IPS DF 6.9 (cell line): Measurements from ENCODE around the gene BIVM.

ENCODE experiments used
- DNase-seq: peaks from one replicate; pipeline ENCODE4 v3.0.0-alpha.2; 2013; ENCODE audit warnings: low read depth, low spot score
- H3K27ac ChIP-seq: one replicate; pipeline ENCODE4 v1.5.1; 2013; ENCODE audit warnings: low read length, control low read depth
- H3K27me3 ChIP-seq: 2 replicates; pipeline ENCODE4 v1.6.1; 2013; ENCODE audit warnings: mild to moderate bottlenecking, low read length; ENCODE audit not compliant: control insufficient read depth, insufficient read depth
- H3K36me3 ChIP-seq: 2 replicates; pipeline ENCODE4 v1.6.1; 2013; ENCODE audit warnings: low read length; ENCODE audit not compliant: control insufficient read depth, insufficient read depth
- H3K4me1 ChIP-seq: 2 replicates; pipeline ENCODE4 v1.6.1; 2013; ENCODE audit warnings: low read length; ENCODE audit not compliant: control insufficient read depth, insufficient read depth
- H3K4me3 ChIP-seq: 2 replicates; pipeline ENCODE4 v1.5.1; 2013; ENCODE audit warnings: mild to moderate bottlenecking, low read length
- H3K9me3 ChIP-seq: 2 replicates; pipeline ENCODE4 v1.6.1; 2013; ENCODE audit warnings: low read length, inconsistent platforms; ENCODE audit not compliant: control insufficient read depth, insufficient read depth
- WGBS: extraction: QIAGEN DNeasy Blood & Tissue Kit; methylation state at CpG from one replicate; pipeline ENCODE4 v1.1.7; 2013; ENCODE audit warnings: mixed read lengths, missing lambda C conversion rate; ENCODE audit not compliant: insufficient read length, insufficient coverage; 5-methylcytosine and 5-hydroxymethylcytosine counted together

The BIVM gene

DNA sequence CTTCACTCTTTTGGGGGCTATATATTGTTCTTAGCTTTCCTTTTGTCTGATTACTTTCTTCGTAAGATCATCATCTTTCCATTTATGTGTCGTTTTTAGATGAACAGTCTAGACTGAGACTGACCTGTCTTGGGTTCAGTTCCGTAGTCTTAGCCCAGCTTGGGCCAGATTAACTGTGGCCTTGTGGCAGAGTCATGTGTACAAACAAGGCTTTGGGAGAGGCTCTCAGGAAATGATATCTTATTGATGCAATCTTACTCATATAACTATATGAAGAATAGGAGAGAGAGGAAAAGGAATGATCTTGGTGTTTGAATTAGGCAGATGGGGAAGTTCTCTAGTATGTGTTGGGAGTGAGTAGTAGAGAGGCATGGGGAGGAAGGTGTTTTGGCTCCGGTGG is 40.1 kb downstream of the BIVM start:
- H3K27me3 ChIP-seq, result no peaks in the 10 kb centered on the region
- H3K4me1 ChIP-seq, result no peaks in the 10 kb centered on the region
- whole genome bisulfite sequencing, result no CpG with 5 or more reads among the region's 4 CpGs
- DNase-seq, result no peak
- H3K27ac ChIP-seq, result no peak overlapping the region
- no peaks in the 10 kb centered on the region for H3K36me3 ChIP-seq
- no peak overlapping the region for H3K4me3 ChIP-seq
- H3K9me3 ChIP-seq, result no peaks in the 10 kb centered on the region

DNA sequence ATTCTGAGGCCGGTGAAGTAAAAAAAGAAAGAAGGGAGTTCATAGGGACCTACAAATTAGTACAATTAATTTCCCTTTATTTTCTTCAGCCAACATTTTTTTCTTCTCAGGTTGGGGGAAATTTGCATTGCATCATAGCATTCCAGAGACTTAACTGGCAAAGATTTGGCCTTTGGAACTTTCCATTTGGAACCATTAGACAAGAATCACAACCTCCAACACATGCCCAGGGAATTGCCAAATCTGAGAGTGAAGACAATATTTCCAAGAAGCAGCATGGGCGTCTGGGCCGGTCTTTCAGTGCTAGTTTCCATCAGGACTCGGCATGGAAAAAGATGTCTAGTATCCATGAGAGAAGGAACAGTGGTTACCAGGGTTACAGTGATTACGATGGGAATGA is 40.5 kb downstream of the BIVM start:
- no peaks in the 10 kb centered on the region for H3K9me3 ChIP-seq
- no peak for DNase-seq
- H3K36me3 ChIP-seq, result no peaks in the 10 kb centered on the region
- no peak overlapping the region for H3K27ac ChIP-seq
- H3K4me3 ChIP-seq, result no peak overlapping the region
- H3K27me3 ChIP-seq, result no peaks in the 10 kb centered on the region
- WGBS, result no CpG with 5 or more reads among the region's 5 CpGs
- H3K4me1 ChIP-seq, result no peaks in the 10 kb centered on the region

DNA sequence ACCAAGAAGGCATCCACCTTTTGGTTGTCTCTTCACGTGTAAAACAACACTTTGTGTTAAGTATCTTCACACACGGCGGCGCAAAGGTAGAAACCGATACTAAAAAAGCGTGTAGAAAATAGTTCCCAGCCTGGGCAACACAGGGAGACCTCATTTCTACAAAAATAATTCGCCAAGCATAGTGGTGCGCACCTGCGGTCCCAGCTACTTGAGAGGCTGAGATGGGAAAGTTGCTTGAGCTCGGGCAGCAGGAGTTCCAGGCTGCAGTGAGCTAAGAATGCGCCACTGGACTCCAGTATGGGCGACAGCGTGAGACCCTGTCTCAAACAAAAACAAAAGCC is 46.3 kb downstream of the BIVM start:
- WGBS, result no CpG with 5 or more reads among the region's 13 CpGs
- no peaks in the 10 kb centered on the region for H3K27me3 ChIP-seq
- no peaks in the 10 kb centered on the region for H3K4me1 ChIP-seq
- H3K4me3 ChIP-seq, result peak overlapping the region; percentile 89; the same call in 1 of the 2 replicates
- no peak for DNase-seq
- no peaks in the 10 kb centered on the region for H3K9me3 ChIP-seq
- no peak overlapping the region for H3K27ac ChIP-seq
- H3K36me3 ChIP-seq, result no peaks in the 10 kb centered on the region

DNA sequence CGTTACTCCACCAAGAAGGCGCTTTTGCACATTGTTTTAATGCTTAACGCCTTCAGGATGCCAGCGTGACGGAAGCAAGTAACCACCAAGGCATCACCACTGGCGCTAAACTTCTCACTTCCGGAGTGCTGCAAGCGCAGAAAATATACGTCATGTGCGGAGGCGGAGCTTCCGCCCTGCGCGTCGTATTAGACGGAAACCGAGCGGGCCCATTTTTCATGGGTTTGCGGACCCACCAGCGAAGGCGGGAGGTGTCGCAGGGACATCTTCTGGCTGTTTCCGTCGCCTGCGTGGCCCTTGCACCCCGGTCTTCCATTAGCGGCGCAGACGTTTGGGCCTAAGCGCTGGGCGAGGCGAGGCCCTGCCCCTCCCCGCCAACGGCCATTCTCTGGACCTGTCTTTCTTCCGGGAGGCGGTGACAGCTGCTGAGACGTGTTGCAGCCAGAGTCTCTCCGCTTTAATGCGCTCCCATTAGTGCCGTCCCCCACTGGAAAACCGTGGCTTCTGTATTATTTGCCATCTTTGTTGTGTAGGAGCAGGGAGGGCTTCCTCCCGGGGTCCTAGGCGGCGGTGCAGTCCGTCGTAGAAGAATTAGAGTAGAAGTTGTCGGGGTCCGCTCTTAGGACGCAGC is 46.8 kb downstream of the BIVM start, which contains the start of gene ERCC5:
Gene ERCC5, plus strand, starts transcription at position 403 of the 631 bp plus-strand sequence. CDS start 235 bp downstream, outside the sequence.
- WGBS, result no CpG with 5 or more reads among the region's 49 CpGs
- no peaks in the 10 kb centered on the region for H3K36me3 ChIP-seq
- DNase-seq, result peak; percentile 88
- no peaks in the 10 kb centered on the region for H3K4me1 ChIP-seq
- no peaks in the 10 kb centered on the region for H3K9me3 ChIP-seq
- H3K27ac ChIP-seq, result no peak within 1 kb of the TSS
- no peaks in the 10 kb centered on the region for H3K27me3 ChIP-seq
- H3K4me3 ChIP-seq, result peak within 1 kb of the TSS; percentile 89

DNA sequence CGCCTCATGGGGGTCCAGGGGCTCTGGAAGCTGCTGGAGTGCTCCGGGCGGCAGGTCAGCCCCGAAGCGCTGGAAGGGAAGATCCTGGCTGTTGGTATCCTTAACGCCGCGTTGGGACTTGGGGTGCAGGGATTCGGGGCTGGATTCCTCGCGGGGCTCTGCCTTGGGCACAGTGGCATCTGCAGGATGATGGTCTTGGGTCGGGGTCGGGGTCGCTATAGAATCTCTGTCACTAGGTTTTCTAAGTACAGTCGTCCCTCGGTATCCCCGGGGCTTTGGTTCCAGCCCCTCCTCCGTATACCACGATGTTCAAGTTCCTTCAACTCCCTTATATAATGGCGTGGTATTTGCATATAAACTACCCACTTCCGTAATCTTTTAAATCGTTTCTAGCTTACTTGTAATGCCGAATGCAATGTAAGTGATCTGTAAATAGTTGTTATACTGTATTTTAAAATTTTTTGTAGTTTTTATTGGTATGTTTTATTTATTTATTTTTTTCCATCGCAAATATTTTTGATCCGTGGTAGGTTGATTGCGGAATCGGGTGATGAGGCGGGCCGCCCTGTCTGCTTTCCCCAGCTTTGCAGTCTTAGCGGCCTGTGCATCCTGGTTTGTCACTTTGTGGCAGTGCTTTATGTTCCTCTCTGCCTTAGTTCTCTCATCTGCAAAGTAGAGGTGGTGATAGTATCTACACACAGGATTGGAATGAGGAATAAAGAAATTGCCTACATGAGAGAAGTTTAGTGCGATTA is 47.5 kb downstream of the BIVM start:
- no CpG with 5 or more reads among the region's 31 CpGs for WGBS
- Histone ChIP-seq H3K27me3 (no peaks in the 10 kb centered on the region), H3K9me3 (no peaks in the 10 kb centered on the region), H3K36me3 (no peaks in the 10 kb centered on the region), H3K4me3 (peak overlapping the region; percentile 89), H3K27ac (no peak overlapping the region), H3K4me1 (no peaks in the 10 kb centered on the region)
- DNase-seq, result no peak

DNA sequence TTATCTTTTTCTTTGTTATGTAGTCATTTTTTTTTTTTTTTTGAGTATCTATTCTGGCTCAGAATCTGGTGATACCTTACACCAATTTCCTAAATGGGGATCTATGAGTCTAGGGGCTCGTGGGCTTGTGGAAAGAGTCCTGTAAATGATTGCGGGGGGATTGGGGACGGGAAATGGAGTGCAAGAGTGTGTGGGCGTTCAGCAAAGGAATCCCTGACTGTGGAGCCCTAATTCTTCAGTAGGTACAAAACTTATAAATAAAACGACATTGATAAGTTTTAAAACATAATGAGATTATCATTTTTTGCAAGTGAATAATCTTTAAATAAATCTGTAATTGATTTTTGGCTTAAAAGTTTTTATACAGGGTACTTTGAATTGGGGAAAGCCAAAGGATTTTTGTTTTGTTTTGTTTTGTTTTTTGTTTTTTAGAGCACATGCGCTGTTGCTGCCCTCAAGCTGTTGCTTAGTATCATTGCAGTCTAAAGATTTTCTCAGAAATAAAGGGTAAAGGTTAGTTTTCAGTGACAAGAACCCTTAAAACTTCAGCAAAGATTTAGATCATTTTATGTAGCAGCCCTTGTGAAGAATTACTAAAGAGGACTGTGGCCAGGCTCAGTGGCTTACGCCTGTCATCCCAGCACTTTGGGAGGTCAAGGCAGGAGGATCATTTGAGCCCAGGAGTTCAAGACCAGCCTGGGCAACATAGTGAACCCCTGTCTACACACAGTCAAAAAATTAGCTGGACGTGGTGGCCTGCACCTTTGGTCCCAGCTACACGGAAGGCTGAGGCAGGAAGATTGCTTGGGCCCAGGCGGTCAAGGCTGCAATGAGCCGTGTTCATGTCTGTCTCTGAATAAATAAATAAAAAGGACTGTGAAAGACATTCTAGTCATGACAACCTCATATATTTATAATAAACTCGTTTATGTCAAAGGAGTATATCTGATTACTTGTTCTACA is 48.6 kb downstream of the BIVM start:
- no peak for DNase-seq
- no peaks in the 10 kb centered on the region for H3K9me3 ChIP-seq
- no peaks in the 10 kb centered on the region for H3K36me3 ChIP-seq
- H3K4me1 ChIP-seq, result no peaks in the 10 kb centered on the region
- H3K27me3 ChIP-seq, result no peaks in the 10 kb centered on the region
- H3K4me3 ChIP-seq, result no peak overlapping the region
- no CpG with 5 or more reads among the region's 12 CpGs for WGBS
- no peak overlapping the region for H3K27ac ChIP-seq

DNA sequence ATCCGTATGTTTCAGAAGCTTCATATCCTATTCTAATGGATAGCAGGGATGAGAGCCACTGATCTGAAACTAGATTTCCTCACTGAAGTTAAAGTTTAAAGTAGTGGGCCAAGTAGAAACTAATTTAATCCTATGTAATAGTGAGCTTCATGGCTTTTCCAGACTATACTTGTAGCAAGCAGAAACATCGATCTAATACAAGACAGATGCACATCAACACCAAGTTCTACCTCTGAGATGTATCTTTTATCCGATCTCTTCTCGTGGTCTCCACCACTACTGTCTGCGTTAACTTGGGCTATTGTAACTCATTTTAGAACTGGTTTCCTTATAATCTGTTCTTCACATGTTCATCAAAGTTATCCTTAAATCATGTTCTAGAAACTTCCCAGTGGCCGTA is 50.0 kb downstream of the BIVM start:
- no CpG with 5 or more reads among the region's 6 CpGs for WGBS
- no peak overlapping the region for H3K4me3 ChIP-seq
- no peaks in the 10 kb centered on the region for H3K27me3 ChIP-seq
- no peak for DNase-seq
- H3K27ac ChIP-seq, result no peak overlapping the region
- H3K4me1 ChIP-seq, result no peaks in the 10 kb centered on the region
- H3K36me3 ChIP-seq, result no peaks in the 10 kb centered on the region
- no peaks in the 10 kb centered on the region for H3K9me3 ChIP-seq

DNA sequence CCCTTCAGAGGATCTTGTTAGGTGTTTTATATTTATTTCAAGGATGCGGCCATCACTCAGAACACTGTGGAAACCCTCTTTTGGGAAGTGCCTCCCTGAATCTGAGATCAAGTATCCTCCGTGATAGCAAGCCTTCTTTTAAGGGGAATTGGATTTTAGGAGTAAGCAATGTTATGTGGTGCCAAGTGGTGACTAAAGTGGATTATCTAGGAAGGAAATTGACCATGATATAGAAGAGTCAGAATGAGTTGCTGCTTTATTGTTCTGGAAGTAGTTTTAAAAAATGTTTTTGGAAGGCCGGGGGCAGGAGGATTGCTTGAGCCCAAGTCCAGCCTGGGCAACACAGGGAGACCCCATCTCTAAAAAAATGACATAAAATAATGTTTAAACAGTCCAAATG is 53.6 kb downstream of the BIVM start:
- Histone ChIP-seq H3K9me3 (no peaks in the 10 kb centered on the region), H3K4me3 (no peak overlapping the region), H3K4me1 (no peaks in the 10 kb centered on the region), H3K27me3 (no peaks in the 10 kb centered on the region), H3K36me3 (peaks cover 3% of the 10 kb centered on the region; the same call in 1 of the 2 replicates), H3K27ac (no peak overlapping the region)
- no CpG with 5 or more reads among the region's 3 CpGs for WGBS
- DNase-seq, result no peak

DNA sequence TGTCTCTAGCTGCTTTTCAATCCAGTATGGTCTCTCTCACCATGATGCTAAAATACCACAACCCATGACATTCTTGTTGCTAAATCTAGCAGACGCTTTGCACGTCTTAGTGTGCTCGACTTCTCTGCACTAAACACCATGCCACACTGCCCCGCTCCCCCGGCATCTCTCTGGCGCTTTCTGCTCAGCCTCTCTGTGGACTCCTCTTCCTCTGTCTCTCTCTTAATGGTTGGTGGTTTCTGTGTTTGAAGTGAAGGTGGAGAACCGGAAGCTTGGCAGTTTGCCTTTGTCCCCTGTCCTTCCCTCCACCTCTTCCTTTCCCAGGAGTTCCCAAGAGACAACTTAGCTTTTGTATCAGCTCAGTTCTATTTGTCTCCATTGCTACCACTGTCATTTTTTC is 55.8 kb downstream of the BIVM start:
- Histone ChIP-seq H3K36me3 (peaks cover 5% of the 10 kb centered on the region; the same call in 1 of the 2 replicates), H3K9me3 (no peaks in the 10 kb centered on the region), H3K4me1 (no peaks in the 10 kb centered on the region), H3K4me3 (no peak overlapping the region), H3K27ac (no peak overlapping the region), H3K27me3 (no peaks in the 10 kb centered on the region)
- DNase-seq, result no peak
- WGBS, result no CpG with 5 or more reads among the region's 7 CpGs

DNA sequence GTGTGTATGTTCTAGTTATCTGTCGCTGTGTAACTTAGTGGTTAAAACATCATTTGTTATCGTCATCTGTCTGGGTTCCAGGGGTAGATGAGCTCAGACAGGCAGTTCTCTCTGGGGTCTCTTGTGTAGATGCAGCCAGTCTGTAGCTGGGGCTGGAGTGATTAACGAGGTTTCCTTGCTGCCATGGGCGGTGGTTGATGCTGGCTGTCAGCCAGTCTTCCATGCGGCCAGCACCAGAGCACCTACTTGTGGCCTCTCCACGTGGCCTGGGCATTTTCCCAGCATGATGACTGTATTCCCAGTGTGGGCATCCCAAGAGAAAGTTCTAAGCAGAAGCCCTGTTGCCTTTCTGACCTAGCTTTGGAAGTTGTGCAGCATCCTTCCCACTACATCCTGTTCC is 57.6 kb downstream of the BIVM start:
- Histone ChIP-seq H3K4me3 (no peak overlapping the region), H3K9me3 (no peaks in the 10 kb centered on the region), H3K27me3 (no peaks in the 10 kb centered on the region), H3K36me3 (peaks cover 5% of the 10 kb centered on the region; the same call in 1 of the 2 replicates), H3K27ac (no peak overlapping the region), H3K4me1 (no peaks in the 10 kb centered on the region)
- WGBS, result no CpG with 5 or more reads among the region's 6 CpGs
- no peak for DNase-seq
